ENCODE measurements around the gene PCGF2.
"Not testable (repeated sequence)": the region's sequence is repeated elsewhere in the genome, so short reads cannot be mapped to it uniquely, and the experiment has no call there.

PCGF2 gene

DNA sequence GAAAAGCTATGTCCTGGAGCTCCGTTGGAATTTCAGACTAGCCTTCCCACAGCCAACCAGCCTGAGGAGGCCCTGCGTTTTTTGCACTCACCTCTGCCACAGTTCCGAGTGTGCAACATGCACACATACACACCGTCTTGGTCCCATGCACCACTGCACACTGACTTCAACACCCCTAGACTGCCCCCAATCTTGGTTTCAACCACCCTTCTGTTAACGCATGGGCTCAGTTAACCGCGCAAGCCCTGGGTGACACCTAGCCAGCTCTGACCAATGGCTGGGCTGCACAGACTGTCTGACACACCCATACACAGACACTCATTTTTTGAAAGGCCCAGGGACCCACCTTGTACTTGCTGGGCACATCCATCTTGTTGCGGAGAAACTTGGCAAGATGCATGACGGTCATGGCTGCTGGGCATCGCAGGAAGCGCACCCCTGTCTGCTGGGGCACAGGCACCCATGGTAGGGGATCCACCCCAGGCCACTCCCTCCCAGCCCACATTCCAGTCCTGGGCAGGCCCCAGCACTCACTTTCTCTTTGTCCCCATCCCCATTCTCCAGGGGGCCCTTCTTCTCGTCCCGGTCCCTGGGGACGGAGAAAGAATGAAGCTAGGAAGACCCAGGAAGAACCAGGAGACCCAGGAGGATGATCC, 10.0 kb downstream of the PCGF2 start:
- DNase-seq (ENCODE audit: low read depth, low spot score) = no peak

- DNase-seq (ENCODE audit: low read depth, low spot score) = no peak
These were observed 12.8 kb downstream of the PCGF2 start for GRCh38 chr17:38735161-38735997.

GRCh38 chr17:38733982-38734973, 13.9 kb downstream of the PCGF2 start:
- DNase-seq (ENCODE audit: low read depth, low spot score) = no peak

GRCh38 chr17:38733282-38733981, 14.7 kb downstream of the PCGF2 start:
- DNase-seq (ENCODE audit: low read depth, low spot score) = no peak

DNA sequence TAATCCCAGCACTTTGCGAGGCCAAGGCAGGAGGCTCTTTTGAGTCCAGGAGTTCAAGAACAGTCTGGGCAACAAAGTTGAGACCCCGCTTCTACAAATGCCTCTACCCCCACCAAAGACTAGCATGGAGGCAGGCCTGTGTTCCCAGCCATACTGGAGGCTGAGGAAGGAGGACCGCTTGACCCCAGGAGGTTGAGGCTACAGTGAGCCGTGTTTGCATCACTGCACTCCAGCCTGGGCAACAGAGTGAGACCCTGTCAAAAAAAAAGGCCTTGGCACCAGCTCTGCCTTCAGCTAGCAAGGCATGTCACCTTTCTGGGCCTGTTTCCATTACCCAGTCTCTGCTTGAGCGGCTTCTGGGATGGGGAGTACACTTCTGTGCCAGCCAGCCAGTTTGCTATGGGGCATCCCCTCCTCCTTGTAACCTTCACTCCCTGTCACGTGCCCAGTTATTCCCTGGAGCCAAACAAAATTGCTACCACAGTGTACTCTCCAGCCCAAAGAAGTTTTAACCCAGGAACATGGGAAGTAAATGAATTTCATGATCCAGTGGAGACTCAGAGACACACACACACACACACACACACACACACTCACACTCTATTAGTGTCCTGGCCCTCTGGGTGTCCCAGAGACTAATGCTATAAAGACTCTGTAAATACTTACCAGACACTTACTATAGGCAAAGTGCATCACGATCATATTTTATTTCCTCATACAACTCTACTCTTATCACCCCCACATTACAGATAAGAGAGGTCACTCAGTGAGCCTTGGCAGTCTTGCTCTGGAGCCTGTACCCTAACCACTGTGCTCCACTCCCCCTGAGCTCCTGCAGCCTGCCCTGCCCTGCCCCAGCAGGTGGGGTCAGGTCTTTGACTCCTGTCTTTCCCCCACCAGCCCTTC, 15.5 kb downstream of the PCGF2 start:
- no peak for DNase-seq (ENCODE audit: low read depth, low spot score)

- DNase-seq (ENCODE audit: low read depth, low spot score) = no peak
These were observed 16.4 kb downstream of the PCGF2 start for GRCh38 chr17:38731526-38732294.

DNA sequence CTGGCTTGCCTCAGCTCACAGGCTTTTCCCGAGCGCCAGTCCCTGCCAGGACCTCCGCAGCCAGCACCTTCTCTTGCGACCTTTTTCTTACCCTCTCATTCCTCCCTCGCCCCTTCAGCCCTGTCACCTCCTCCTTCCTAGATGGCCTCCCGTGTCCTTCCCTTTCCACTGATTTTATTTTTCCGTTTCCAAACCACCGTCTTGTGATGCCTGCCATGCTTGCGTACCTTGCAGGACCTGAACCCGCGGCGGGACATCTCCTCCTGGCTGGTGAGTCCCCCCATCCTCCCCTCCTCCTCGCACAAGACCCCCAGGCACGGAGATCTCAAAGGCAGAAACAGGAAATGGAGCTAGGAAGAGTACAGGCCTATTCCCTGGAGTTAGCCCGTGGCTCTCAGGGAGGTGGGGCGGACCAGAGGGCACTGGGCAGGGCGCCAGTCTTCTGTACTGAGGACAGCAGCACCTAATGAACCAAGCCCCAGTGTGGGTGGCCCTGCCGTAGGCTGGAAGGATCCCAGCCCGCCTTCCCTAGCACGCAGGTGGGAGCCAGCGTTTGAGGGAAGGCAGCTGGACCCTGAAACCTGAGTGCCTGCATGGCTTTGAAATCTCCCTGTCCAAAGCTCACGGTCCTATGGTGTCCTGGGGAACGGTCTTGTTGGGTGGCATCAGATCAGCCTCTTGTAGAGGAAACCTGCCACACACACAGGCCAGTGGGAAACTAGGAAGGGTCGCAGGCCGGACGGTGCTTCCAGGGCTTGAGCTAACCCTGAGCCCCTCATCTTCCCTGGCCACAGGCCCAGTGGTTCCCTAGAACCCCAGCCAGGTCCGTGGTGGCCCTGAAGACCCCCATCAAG, 17.4 kb downstream of the PCGF2 start:
- no peak for DNase-seq (ENCODE audit: low read depth, low spot score)

DNA sequence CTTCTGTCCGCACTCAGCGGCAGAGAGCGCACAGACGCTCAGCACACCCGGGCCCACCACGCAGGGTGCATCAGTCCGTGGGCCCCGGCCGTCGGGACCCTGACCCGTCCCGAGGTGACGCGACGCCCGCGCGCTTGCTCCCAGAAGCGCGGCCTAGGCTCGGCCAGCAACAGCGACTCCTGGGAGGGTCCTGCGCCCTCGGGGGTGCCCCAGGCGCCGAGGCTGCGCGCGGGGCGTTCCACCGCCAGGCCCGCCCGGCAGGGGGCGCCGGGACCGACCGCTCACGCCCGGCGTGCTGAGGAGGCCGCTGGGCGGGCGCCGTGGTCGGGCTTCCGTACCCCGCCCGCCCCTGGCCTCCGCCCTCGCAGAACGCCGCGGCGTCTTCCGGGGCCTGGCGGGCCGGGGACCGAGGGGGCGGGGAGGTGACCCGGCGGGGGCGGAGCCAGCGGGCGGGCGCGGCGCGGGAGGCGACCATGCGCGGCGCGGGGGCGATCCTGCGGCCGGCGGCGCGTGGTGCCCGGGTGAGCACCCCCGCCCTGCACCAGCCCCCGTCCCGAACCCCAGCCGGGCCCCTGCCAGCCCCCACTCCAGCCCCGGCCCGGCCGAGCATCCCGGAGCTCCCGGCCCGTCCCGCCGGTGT, 18.1 kb downstream of the PCGF2 start, which contains the start of gene CISD3:
TSS of gene CISD3 (plus strand) at position 456 of the 640 bp plus-strand sequence. CDS start at position 474, 18 bp downstream.
- no peak for DNase-seq (ENCODE audit: low read depth, low spot score)

- DNase-seq (ENCODE audit: low read depth, low spot score) = no peak
These were observed 18.7 kb downstream of the PCGF2 start for GRCh38 chr17:38729368-38729885.

DNA sequence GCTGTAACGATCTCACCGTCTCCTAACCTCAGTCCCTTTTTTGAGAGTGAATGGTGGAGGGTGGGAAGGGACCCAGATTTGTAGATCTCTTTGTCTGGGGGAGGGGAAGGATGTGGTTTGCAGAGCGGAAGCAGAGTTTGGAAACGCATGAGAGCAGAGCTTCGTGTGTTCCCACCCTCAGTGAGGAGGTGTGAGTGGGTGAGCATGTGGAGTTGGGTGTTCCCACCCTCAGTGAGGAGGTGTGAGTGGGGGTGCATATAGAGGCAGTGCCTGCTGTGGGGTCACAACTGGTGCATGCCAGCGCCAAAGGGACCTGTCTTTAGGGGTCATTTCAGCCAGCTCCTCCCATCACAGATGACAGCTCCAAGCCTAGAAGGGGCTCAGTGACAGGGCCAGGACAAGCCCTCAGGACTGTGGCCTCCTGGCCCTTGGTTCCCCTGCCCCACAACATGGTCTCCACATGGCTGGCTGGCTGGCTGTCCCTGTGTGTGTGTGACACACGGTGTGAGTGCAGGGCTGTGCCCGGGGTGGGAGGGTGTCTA, 19.8 kb downstream of the PCGF2 start:
- no peak for DNase-seq (ENCODE audit: low read depth, low spot score)

DNA sequence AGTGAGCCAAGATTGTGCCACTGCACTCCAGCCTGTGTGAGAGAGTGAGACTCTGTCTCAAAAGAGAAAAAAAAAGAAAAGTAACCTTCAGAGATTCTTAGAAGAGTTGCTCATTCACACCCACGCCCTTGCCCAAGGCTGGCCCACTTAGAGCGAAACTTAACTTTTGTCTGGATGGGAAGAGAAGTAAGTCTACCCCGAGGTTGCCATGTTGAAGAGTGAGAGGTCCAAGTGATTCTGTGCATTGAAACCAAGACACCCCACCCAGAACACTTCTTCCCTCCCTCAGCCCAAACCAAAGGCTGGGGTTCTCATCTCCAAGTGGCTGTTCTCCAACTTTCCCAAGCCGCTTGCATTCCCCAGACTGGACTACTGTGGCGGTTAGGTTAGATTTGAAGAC, 20.4 kb downstream of the PCGF2 start:
- DNase-seq (ENCODE audit: low read depth, low spot score) = no peak

DNA sequence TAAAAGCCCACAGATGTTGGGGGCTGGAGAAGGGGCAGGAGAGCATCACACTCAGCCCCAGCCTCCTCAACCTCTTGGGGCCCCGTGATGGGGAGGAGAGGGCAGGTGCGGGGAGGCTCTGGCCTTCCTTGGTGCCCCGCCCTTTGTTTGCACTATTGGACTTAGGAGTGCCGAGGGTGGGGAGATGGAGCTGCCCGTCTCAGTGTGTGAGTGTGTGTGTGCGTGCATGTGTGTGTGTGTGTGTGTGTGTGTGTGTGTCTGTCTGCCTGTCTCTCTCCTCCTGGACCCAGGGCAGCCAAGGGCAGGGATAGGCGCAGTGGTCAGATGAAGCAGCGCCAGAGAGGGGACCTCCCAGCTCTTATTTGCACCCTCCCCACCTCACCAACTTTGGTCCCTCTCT, 22.0 kb downstream of the PCGF2 start:
- DNase-seq (ENCODE audit: low read depth, low spot score) = not testable (repeated sequence)

DNA sequence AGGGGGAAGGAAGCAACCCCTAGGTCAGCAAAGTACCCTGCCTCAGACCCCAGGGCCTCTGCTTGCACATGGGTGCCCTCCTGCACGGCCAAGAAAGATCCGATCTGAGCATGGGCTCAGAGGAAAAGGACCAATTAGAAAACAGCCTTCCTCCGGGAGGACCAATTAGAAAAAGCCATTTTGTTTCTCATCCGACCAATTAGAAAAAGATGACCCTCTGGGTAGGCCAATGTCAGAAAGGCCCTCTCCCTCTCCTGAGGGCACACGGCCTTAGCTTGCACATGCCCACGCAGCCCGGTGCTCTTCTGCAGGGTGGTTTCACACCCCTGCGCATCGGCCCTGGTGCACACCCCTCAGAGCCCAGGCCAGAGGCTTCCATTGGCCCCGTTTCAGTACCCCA, 23.1 kb downstream of the PCGF2 start:
- no peak for DNase-seq (ENCODE audit: low read depth, low spot score)

GRCh38 chr17:38724337-38724988, 23.7 kb downstream of the PCGF2 start:
- DNase-seq (ENCODE audit: low read depth, low spot score) = no peak

DNA sequence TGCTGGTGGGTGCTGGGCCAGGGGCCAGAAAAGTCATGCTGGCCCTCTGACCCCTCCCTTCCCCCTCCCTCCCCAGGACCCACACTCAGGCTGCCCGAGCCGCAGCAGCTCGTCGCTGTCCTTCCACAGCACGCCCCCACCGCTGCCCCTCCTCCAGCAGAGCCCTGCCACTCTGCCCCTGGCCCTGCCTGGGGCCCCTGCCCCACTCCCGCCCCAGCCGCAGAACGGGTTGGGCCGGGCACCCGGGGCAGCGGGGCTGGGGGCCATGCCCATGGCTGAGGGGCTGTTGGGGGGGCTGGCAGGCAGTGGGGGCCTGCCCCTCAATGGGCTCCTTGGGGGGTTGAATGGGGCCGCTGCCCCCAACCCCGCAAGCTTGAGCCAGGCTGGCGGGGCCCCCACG, 26.3 kb downstream of the PCGF2 start:
- no peak for DNase-seq (ENCODE audit: low read depth, low spot score)

GRCh38 chr17:38720941-38721340, 27.2 kb downstream of the PCGF2 start:
- DNase-seq (ENCODE audit: low read depth, low spot score) = no peak

Measured in smooth muscle cell of the brain vasculature (primary cell).